HCT116 (cell line): ENCODE data around the gene MLXIPL. TPM values are rescaled to one million over a fixed set of nuclear protein-coding genes. Genes with fewer than 3 reads are reported as not detected.

Experiments used
- ATAC-seq: fragments of 200-7000 bp; cut with Tn5 transposase; 2 replicates; pipeline ENCODE4 v1.9.1; 2020; ENCODE audit warnings: mild to moderate bottlenecking, moderate library complexity
- BruUV-seq: library from RNA; stranded (reverse); fragments of 400-500 nt; replicated peaks from 2 replicates; lab custom pipeline; 2021; lab: Mats Ljungman, UMichigan
- CTCF ChIA-PET: fragments of 300-600 bp; sonication (Branson Sonifier 250); formaldehyde crosslinking; loops from one replicate; lab custom pipeline; 2021; ENCODE audit warnings: antibody characterized with exemption; lab: Charles Lee
- POLR2A ChIA-PET: fragments of 300-600, 350-600 bp; sonication (Branson Sonifier 250); formaldehyde crosslinking; loops from one replicate; lab custom pipeline; 2021; ENCODE audit warnings: antibody characterized with exemption; lab: Charles Lee
- RAD21 ChIA-PET, 2 experiments: fragments of 300-600 bp; sonication (Branson Sonifier 250); formaldehyde crosslinking; loops; one replicate each; lab custom pipeline; 2023; ENCODE audit warnings: low total read pairs in 2 of 2; ENCODE audit not compliant: uncharacterized antibody in 2 of 2, unreplicated experiment in 2 of 2, low non-redundant PET in 1 of 2; lab: Charles Lee
- DNase-seq: peaks from one replicate; pipeline ENCODE4 v3.0.0-alpha.2; 2010; ENCODE audit warnings: low read depth, low spot score
- H2AFZ ChIP-seq: fragments of 200-600 bp; shearing (Covaris generic), sonication (generic); 2 replicates; pipeline ENCODE4 v1.6.1; 2017; ENCODE audit warnings: low read depth, mixed run types, mixed read lengths, antibody characterized with exemption, low read length; ENCODE audit not compliant: poor library complexity, severe bottlenecking
- H3K27ac ChIP-seq: 2 replicates; pipeline ENCODE4 v1.5.1; 2012; ENCODE audit warnings: low read depth, low read length
- H3K27me3 ChIP-seq: fragments of 200-600 bp; sonication (generic); 2 replicates; pipeline ENCODE4 v1.6.1; 2016; ENCODE audit warnings: mixed run types, low read length, mixed read lengths; ENCODE audit not compliant: insufficient read depth
- H3K36me3 ChIP-seq, 2 experiments: fragments of 200-500 bp in 1 of 2; fragments of 200-600 bp in 1 of 2; sonication (Bioruptor generic) in 1 of 2; sonication (generic) in 1 of 2; 2 replicates each; pipeline versions ENCODE4 v1.5.1 to v1.6.1; 2014 to 2016; ENCODE audit warnings: low read length in 2 of 2, inconsistent platforms in 1 of 2, mixed read lengths in 1 of 2, mixed run types in 1 of 2; ENCODE audit not compliant: insufficient read depth in 2 of 2, control insufficient read depth in 1 of 2
- H3K4me1 ChIP-seq, 2 experiments: fragments of 200-600 bp in 1 of 2; sonication (generic) in 1 of 2; 2 replicates each; pipeline versions ENCODE4 v1.5.1 to v1.6.1; 2012 to 2017; ENCODE audit warnings: low read length in 2 of 2, inconsistent platforms in 1 of 2, mild to moderate bottlenecking in 1 of 2, mixed read lengths in 1 of 2, mixed run types in 1 of 2, moderate library complexity in 1 of 2; ENCODE audit not compliant: insufficient read depth in 2 of 2, control insufficient read depth in 1 of 2
- H3K4me2 ChIP-seq: fragments of 200-600 bp; sonication (generic); 2 replicates; pipeline ENCODE4 v1.6.1; 2017; ENCODE audit warnings: mixed run types, low read length, mixed read lengths
- H3K4me3 ChIP-seq, 2 experiments: fragments of 200-600 bp in 1 of 2; sonication (generic) in 1 of 2; replicated peaks in 1 of 2; 2 replicates each; pipeline ENCODE4 v1.5.1; 2011 to 2016; ENCODE audit warnings: low read length in 2 of 2, control low read depth in 1 of 2, low read depth in 1 of 2, mild to moderate bottlenecking in 1 of 2, mixed read lengths in 1 of 2, mixed run types in 1 of 2
- H3K79me2 ChIP-seq: fragments of 200-600 bp; sonication (generic); 2 replicates; pipeline ENCODE4 v1.6.1; 2017; ENCODE audit warnings: mild to moderate bottlenecking, mixed run types, low read length, moderate library complexity, mixed read lengths; ENCODE audit not compliant: insufficient read depth
- H3K9ac ChIP-seq: fragments of 200-600 bp; sonication (generic); 2 replicates; pipeline ENCODE4 v1.6.1; 2016; ENCODE audit warnings: low read length, mixed read lengths
- H3K9me2 ChIP-seq: fragments of 200-600 bp; sonication (generic), shearing (Covaris generic); 2 replicates; pipeline ENCODE4 v1.6.1; 2017; ENCODE audit warnings: mixed run types, mild to moderate bottlenecking, moderate library complexity; ENCODE audit not compliant: insufficient read depth
- H3K9me3 ChIP-seq, 2 experiments: fragments of 200-500 bp in 1 of 2; fragments of 200-600 bp in 1 of 2; sonication (Bioruptor generic) in 1 of 2; sonication (generic) in 1 of 2; 2 replicates each; pipeline ENCODE4 v1.6.1; 2014 to 2017; ENCODE audit warnings: low read length in 2 of 2, mixed read lengths in 2 of 2, inconsistent platforms in 1 of 2, low read depth in 1 of 2, mild to moderate bottlenecking in 1 of 2, mixed run types in 1 of 2, moderate library complexity in 1 of 2; ENCODE audit not compliant: control insufficient read depth in 1 of 2, insufficient read depth in 1 of 2
- H4K20me1 ChIP-seq: fragments of 200-600 bp; sonication (generic), shearing (Covaris generic); 2 replicates; pipeline ENCODE4 v1.6.1; 2017; ENCODE audit warnings: mixed run types, mild to moderate bottlenecking, moderate library complexity; ENCODE audit not compliant: insufficient read depth
- CBX3 ChIP-seq: IDR thresholded peaks from 2 replicates; pipeline ENCODE4 v1.6.1; 2012; ENCODE audit warnings: low read depth
- EGR1 ChIP-seq: IDR thresholded peaks from 2 replicates; pipeline ENCODE4 v1.6.1; 2012; ENCODE audit warnings: low read depth
- EZH2phosphoT487 ChIP-seq: fragments of 200-600 bp; IDR thresholded peaks from 2 replicates; pipeline ENCODE4 v1.6.1; 2018; ENCODE audit warnings: antibody characterized with exemption, borderline replicate concordance
- POLR2A ChIP-seq: IDR thresholded peaks from 2 replicates; pipeline ENCODE4 v1.7.0; 2011; ENCODE audit warnings: borderline replicate concordance; ENCODE audit not compliant: insufficient read depth, insufficient read length; ENCODE audit errors: extremely low read depth
- SP1 ChIP-seq: IDR thresholded peaks from 2 replicates; pipeline ENCODE4 v1.6.1; 2012; ENCODE audit warnings: low read depth
- SRF ChIP-seq: IDR thresholded peaks from 2 replicates; pipeline ENCODE4 v1.6.1; 2012; ENCODE audit warnings: low read depth
- TCF7L2 ChIP-seq: IDR thresholded peaks from 2 replicates; pipeline ENCODE4 v1.7.0; 2011; ENCODE audit warnings: borderline replicate concordance, inconsistent platforms; ENCODE audit not compliant: insufficient read depth, insufficient read length; ENCODE audit errors: extremely low read depth
- YY1 ChIP-seq: IDR thresholded peaks from 2 replicates; pipeline ENCODE4 v1.6.1; 2011; ENCODE audit warnings: low read length, low read depth, moderate library complexity, mild to moderate bottlenecking; ENCODE audit not compliant: insufficient replicate concordance; ENCODE audit errors: extremely low read depth
- ZFX ChIP-seq: fragments of 450-650 bp; IDR thresholded peaks from 2 replicates; pipeline ENCODE4 v1.6.1; 2017
- intact Hi-C: fragments of 100-400 bp; cut with micrococcal nuclease; formaldehyde crosslinking; loops from 2 replicates; pipeline ENCODE4 v1.10.0; 2022
- total RNA-seq: library from RNA; stranded (reverse); gene quantifications from one replicate; pipeline ENCODE4 v1.2.1, GENCODE V29; 2021; ENCODE audit not compliant: unreplicated experiment
- TF ChIP-seq, protein P1 (sequence below), 3 experiments: fragments of 200-600 bp in 1 of 3; sonication (generic) in 1 of 3; IDR thresholded peaks in 2 of 3; conservative IDR thresholded peaks in 1 of 3; 2 replicates each; pipeline ENCODE4 v1.5.1; 2012 to 2017; ENCODE audit warnings: low read depth in 2 of 3, low read length in 2 of 3, antibody characterized with exemption in 1 of 3, borderline replicate concordance in 1 of 3, control low read depth in 1 of 3, mild to moderate bottlenecking in 1 of 3, mixed read lengths in 1 of 3, mixed run types in 1 of 3, moderate library complexity in 1 of 3; ENCODE audit not compliant: insufficient read depth in 1 of 3
- TF ChIP-seq, protein P2 (sequence below): IDR thresholded peaks from 2 replicates; pipeline ENCODE4 v1.6.1; 2012
- TF ChIP-seq, protein P3 (sequence below): IDR thresholded peaks from 2 replicates; pipeline ENCODE4 v1.6.1; 2012; ENCODE audit warnings: low read depth

Gene MLXIPL
- total RNA-seq, 1 experiment from 2014 or later: 79.4 TPM

DNA sequence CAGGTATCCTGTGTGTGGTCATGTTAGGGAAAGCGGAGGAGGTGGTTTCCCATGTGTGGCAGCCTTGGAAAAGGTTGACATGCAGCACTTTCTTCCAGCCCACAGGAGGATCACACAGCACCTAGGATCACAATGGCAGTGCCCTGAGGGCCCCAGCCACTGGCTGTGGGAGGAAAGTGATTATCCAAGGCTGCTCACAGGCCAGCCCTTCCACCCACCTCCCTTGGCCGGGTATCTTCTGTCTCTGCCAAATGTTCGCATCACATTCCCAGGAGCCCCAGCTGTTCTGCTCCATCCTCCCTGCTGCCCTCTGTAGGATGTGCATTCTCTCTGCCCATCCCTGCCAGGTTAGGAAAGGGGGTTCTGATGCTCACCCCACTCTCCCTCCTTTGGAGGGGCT is 2.5 kb upstream of the MLXIPL start:
- H3K27ac ChIP-seq: 0 out of 2 replicates have a peak overlapping the region, but pooled peaks have one; percentile 25
- ChIA-PET CTCF (no interaction called here), RAD21 (no interaction called here), POLR2A (no interaction called here)
- no peak overlapping the region for H3K4me3 ChIP-seq
- peaks cover 16% of the 10 kb centered on the region; the same call in 1 of the 2 replicates for H3K79me2 ChIP-seq
- no TSS peak for BruUV-seq
- no peak overlapping the region for H2AFZ ChIP-seq
- ATAC-seq: no peak
- peak overlapping the region; percentile 23; the same call in 1 of the 2 replicates for H3K4me2 ChIP-seq
- H3K9me2 ChIP-seq: no peaks in the 10 kb centered on the region
- H4K20me1 ChIP-seq: no peaks in the 10 kb centered on the region
- no peaks in the 10 kb centered on the region for H3K27me3 ChIP-seq
- no peak for DNase-seq
- no peak overlapping the region for H3K9ac ChIP-seq
- no peaks in the 10 kb centered on the region for H3K9me3 ChIP-seq
- TF ChIP-seq YY1: no peak
- TF ChIP-seq, protein P1, sequence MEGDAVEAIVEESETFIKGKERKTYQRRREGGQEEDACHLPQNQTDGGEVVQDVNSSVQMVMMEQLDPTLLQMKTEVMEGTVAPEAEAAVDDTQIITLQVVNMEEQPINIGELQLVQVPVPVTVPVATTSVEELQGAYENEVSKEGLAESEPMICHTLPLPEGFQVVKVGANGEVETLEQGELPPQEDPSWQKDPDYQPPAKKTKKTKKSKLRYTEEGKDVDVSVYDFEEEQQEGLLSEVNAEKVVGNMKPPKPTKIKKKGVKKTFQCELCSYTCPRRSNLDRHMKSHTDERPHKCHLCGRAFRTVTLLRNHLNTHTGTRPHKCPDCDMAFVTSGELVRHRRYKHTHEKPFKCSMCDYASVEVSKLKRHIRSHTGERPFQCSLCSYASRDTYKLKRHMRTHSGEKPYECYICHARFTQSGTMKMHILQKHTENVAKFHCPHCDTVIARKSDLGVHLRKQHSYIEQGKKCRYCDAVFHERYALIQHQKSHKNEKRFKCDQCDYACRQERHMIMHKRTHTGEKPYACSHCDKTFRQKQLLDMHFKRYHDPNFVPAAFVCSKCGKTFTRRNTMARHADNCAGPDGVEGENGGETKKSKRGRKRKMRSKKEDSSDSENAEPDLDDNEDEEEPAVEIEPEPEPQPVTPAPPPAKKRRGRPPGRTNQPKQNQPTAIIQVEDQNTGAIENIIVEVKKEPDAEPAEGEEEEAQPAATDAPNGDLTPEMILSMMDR (IDR thresholded peaks at IDR 0.05 in 2 of 3, conservative IDR thresholded peaks at IDR 0.05 in 1 of 3; ENCODE audit: borderline replicate concordance in 1 of 3, insufficient read depth in 1 of 3, low read depth in 2 of 3, low read length in 2 of 3): peak in 2 of 3 experiments; percentile 25 to 30; a peak in 2 of 6 replicates
- intact Hi-C loops: loop anchor here (10.0 kb wide), 1 partner anchor 228 kb away; no protein-coding TSS in a partner anchor
- peaks cover 35 to 66% of the 10 kb centered on the region in 2 experiments for H3K4me1 ChIP-seq
- H3K36me3 ChIP-seq: no peaks in the 10 kb centered on the region

DNA sequence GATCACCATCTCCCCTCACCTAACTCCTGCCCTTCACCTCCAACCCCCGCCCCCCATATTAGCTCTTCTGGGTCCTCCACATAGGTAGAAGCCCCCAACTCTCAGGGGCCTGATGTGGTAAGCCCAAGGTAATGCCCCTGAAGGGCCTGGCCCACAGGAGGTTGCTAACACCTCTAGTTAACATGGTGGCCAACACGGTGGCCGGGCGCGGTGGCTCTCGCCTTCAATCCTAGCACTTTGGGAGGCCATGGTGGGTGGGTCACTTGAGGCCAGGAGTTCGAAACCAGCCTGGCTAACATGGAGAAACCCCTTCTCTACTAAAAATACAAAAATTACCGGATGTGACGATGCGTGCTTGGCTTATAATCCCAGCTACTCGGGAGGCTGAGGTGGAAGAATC is 954 bp upstream of the MLXIPL start:
- no TSS peak for BruUV-seq
- ChIA-PET CTCF (no interaction called here), RAD21 (no interaction called here), POLR2A (interaction anchor here (0.9 to 1.5 kb wide), 3 partner anchors 33 to 41 kb away, joined by 3 to 4 read pairs (median 4); no protein-coding TSS in a partner anchor)
- Histone ChIP-seq H3K4me3 (no peak overlapping the region), H3K4me2 (no peak overlapping the region), H3K36me3 (no peaks in the 10 kb centered on the region), H2AFZ (no peak overlapping the region), H3K4me1 (peaks cover 28 to 57% of the 10 kb centered on the region in 2 experiments), H3K9me3 (no peaks in the 10 kb centered on the region), H3K9ac (no peak overlapping the region), H4K20me1 (no peaks in the 10 kb centered on the region), H3K79me2 (peaks cover 16% of the 10 kb centered on the region; the same call in 1 of the 2 replicates), H3K27ac (no peak overlapping the region; the same call in 1 of the 2 replicates), H3K9me2 (no peaks in the 10 kb centered on the region), H3K27me3 (no peaks in the 10 kb centered on the region)
- DNase-seq (no peak), ATAC-seq (no peak)
- intact Hi-C loops: loop anchor here (2.0 to 10.0 kb wide), 2 partner anchors 44 to 230 kb away; no protein-coding TSS in a partner anchor
- TF ChIP-seq CBX3 (no peak), SP1 (no peak), ZFX (no peak), EGR1 (no peak), SRF (no peak), POLR2A (no peak), EZH2phosphoT487 (no peak), TCF7L2 (no peak)
- TF ChIP-seq, protein P2, sequence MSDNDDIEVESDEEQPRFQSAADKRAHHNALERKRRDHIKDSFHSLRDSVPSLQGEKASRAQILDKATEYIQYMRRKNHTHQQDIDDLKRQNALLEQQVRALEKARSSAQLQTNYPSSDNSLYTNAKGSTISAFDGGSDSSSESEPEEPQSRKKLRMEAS: no peak
- TF ChIP-seq, protein P3, sequence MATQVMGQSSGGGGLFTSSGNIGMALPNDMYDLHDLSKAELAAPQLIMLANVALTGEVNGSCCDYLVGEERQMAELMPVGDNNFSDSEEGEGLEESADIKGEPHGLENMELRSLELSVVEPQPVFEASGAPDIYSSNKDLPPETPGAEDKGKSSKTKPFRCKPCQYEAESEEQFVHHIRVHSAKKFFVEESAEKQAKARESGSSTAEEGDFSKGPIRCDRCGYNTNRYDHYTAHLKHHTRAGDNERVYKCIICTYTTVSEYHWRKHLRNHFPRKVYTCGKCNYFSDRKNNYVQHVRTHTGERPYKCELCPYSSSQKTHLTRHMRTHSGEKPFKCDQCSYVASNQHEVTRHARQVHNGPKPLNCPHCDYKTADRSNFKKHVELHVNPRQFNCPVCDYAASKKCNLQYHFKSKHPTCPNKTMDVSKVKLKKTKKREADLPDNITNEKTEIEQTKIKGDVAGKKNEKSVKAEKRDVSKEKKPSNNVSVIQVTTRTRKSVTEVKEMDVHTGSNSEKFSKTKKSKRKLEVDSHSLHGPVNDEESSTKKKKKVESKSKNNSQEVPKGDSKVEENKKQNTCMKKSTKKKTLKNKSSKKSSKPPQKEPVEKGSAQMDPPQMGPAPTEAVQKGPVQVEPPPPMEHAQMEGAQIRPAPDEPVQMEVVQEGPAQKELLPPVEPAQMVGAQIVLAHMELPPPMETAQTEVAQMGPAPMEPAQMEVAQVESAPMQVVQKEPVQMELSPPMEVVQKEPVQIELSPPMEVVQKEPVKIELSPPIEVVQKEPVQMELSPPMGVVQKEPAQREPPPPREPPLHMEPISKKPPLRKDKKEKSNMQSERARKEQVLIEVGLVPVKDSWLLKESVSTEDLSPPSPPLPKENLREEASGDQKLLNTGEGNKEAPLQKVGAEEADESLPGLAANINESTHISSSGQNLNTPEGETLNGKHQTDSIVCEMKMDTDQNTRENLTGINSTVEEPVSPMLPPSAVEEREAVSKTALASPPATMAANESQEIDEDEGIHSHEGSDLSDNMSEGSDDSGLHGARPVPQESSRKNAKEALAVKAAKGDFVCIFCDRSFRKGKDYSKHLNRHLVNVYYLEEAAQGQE: no peak
